HCT116 (cell line): ENCODE data around the gene ABCA9. TPM values are rescaled to one million over a fixed set of nuclear protein-coding genes. Genes with fewer than 3 reads are reported as not detected.

Experiments used
- ATAC-seq: fragments of 200-7000 bp; cut with Tn5 transposase; 2 replicates; pipeline ENCODE4 v1.9.1; 2020; ENCODE audit warnings: mild to moderate bottlenecking, moderate library complexity
- BruUV-seq: library from RNA; stranded (reverse); fragments of 400-500 nt; replicated peaks from 2 replicates; lab custom pipeline; 2021; lab: Mats Ljungman, UMichigan
- CTCF ChIA-PET: fragments of 300-600 bp; sonication (Branson Sonifier 250); formaldehyde crosslinking; loops from one replicate; lab custom pipeline; 2021; ENCODE audit warnings: antibody characterized with exemption; lab: Charles Lee
- POLR2A ChIA-PET: fragments of 300-600, 350-600 bp; sonication (Branson Sonifier 250); formaldehyde crosslinking; loops from one replicate; lab custom pipeline; 2021; ENCODE audit warnings: antibody characterized with exemption; lab: Charles Lee
- RAD21 ChIA-PET, 2 experiments: fragments of 300-600 bp; sonication (Branson Sonifier 250); formaldehyde crosslinking; loops; one replicate each; lab custom pipeline; 2023; ENCODE audit warnings: low total read pairs in 2 of 2; ENCODE audit not compliant: uncharacterized antibody in 2 of 2, unreplicated experiment in 2 of 2, low non-redundant PET in 1 of 2; lab: Charles Lee
- DNase-seq: peaks from one replicate; pipeline ENCODE4 v3.0.0-alpha.2; 2010; ENCODE audit warnings: low read depth, low spot score
- H2AFZ ChIP-seq: fragments of 200-600 bp; shearing (Covaris generic), sonication (generic); 2 replicates; pipeline ENCODE4 v1.6.1; 2017; ENCODE audit warnings: low read depth, mixed run types, mixed read lengths, antibody characterized with exemption, low read length; ENCODE audit not compliant: poor library complexity, severe bottlenecking
- H3K27ac ChIP-seq: 2 replicates; pipeline ENCODE4 v1.5.1; 2012; ENCODE audit warnings: low read depth, low read length
- H3K27me3 ChIP-seq: fragments of 200-600 bp; sonication (generic); 2 replicates; pipeline ENCODE4 v1.6.1; 2016; ENCODE audit warnings: mixed run types, low read length, mixed read lengths; ENCODE audit not compliant: insufficient read depth
- H3K36me3 ChIP-seq, 2 experiments: fragments of 200-500 bp in 1 of 2; fragments of 200-600 bp in 1 of 2; sonication (Bioruptor generic) in 1 of 2; sonication (generic) in 1 of 2; 2 replicates each; pipeline versions ENCODE4 v1.5.1 to v1.6.1; 2014 to 2016; ENCODE audit warnings: low read length in 2 of 2, inconsistent platforms in 1 of 2, mixed read lengths in 1 of 2, mixed run types in 1 of 2; ENCODE audit not compliant: insufficient read depth in 2 of 2, control insufficient read depth in 1 of 2
- H3K4me1 ChIP-seq, 2 experiments: fragments of 200-600 bp in 1 of 2; sonication (generic) in 1 of 2; 2 replicates each; pipeline versions ENCODE4 v1.5.1 to v1.6.1; 2012 to 2017; ENCODE audit warnings: low read length in 2 of 2, inconsistent platforms in 1 of 2, mild to moderate bottlenecking in 1 of 2, mixed read lengths in 1 of 2, mixed run types in 1 of 2, moderate library complexity in 1 of 2; ENCODE audit not compliant: insufficient read depth in 2 of 2, control insufficient read depth in 1 of 2
- H3K4me2 ChIP-seq: fragments of 200-600 bp; sonication (generic); 2 replicates; pipeline ENCODE4 v1.6.1; 2017; ENCODE audit warnings: mixed run types, low read length, mixed read lengths
- H3K4me3 ChIP-seq, 2 experiments: fragments of 200-600 bp in 1 of 2; sonication (generic) in 1 of 2; replicated peaks in 1 of 2; 2 replicates each; pipeline ENCODE4 v1.5.1; 2011 to 2016; ENCODE audit warnings: low read length in 2 of 2, control low read depth in 1 of 2, low read depth in 1 of 2, mild to moderate bottlenecking in 1 of 2, mixed read lengths in 1 of 2, mixed run types in 1 of 2
- H3K79me2 ChIP-seq: fragments of 200-600 bp; sonication (generic); 2 replicates; pipeline ENCODE4 v1.6.1; 2017; ENCODE audit warnings: mild to moderate bottlenecking, mixed run types, low read length, moderate library complexity, mixed read lengths; ENCODE audit not compliant: insufficient read depth
- H3K9ac ChIP-seq: fragments of 200-600 bp; sonication (generic); 2 replicates; pipeline ENCODE4 v1.6.1; 2016; ENCODE audit warnings: low read length, mixed read lengths
- H3K9me2 ChIP-seq: fragments of 200-600 bp; sonication (generic), shearing (Covaris generic); 2 replicates; pipeline ENCODE4 v1.6.1; 2017; ENCODE audit warnings: mixed run types, mild to moderate bottlenecking, moderate library complexity; ENCODE audit not compliant: insufficient read depth
- H3K9me3 ChIP-seq, 2 experiments: fragments of 200-500 bp in 1 of 2; fragments of 200-600 bp in 1 of 2; sonication (Bioruptor generic) in 1 of 2; sonication (generic) in 1 of 2; 2 replicates each; pipeline ENCODE4 v1.6.1; 2014 to 2017; ENCODE audit warnings: low read length in 2 of 2, mixed read lengths in 2 of 2, inconsistent platforms in 1 of 2, low read depth in 1 of 2, mild to moderate bottlenecking in 1 of 2, mixed run types in 1 of 2, moderate library complexity in 1 of 2; ENCODE audit not compliant: control insufficient read depth in 1 of 2, insufficient read depth in 1 of 2
- H4K20me1 ChIP-seq: fragments of 200-600 bp; sonication (generic), shearing (Covaris generic); 2 replicates; pipeline ENCODE4 v1.6.1; 2017; ENCODE audit warnings: mixed run types, mild to moderate bottlenecking, moderate library complexity; ENCODE audit not compliant: insufficient read depth
- ATF3 ChIP-seq: IDR thresholded peaks from 2 replicates; pipeline ENCODE4 v1.6.1; 2012
- CBX3 ChIP-seq: IDR thresholded peaks from 2 replicates; pipeline ENCODE4 v1.6.1; 2012; ENCODE audit warnings: low read depth
- CEBPB ChIP-seq: IDR thresholded peaks from 2 replicates; pipeline ENCODE4 v1.6.1; 2012; ENCODE audit warnings: low read depth
- CTCF ChIP-seq, 3 experiments: fragments of 200-600 bp in 1 of 3; sonication (generic) in 1 of 3; IDR thresholded peaks in 2 of 3; conservative IDR thresholded peaks in 1 of 3; 2 replicates each; pipeline ENCODE4 v1.5.1; 2012 to 2017; ENCODE audit warnings: low read depth in 2 of 3, low read length in 2 of 3, antibody characterized with exemption in 1 of 3, borderline replicate concordance in 1 of 3, control low read depth in 1 of 3, mild to moderate bottlenecking in 1 of 3, mixed read lengths in 1 of 3, mixed run types in 1 of 3, moderate library complexity in 1 of 3; ENCODE audit not compliant: insufficient read depth in 1 of 3
- EGR1 ChIP-seq: IDR thresholded peaks from 2 replicates; pipeline ENCODE4 v1.6.1; 2012; ENCODE audit warnings: low read depth
- ELF1 ChIP-seq: IDR thresholded peaks from 2 replicates; pipeline ENCODE4 v1.6.1; 2012; ENCODE audit warnings: low read depth, borderline replicate concordance
- EZH2 ChIP-seq: fragments of 200-600 bp; sonication (generic); IDR thresholded peaks from 2 replicates; pipeline ENCODE4 v1.6.1; 2017; ENCODE audit warnings: antibody characterized with exemption, mixed run types
- EZH2phosphoT487 ChIP-seq: fragments of 200-600 bp; IDR thresholded peaks from 2 replicates; pipeline ENCODE4 v1.6.1; 2018; ENCODE audit warnings: antibody characterized with exemption, borderline replicate concordance
- FOSL1 ChIP-seq: IDR thresholded peaks from 2 replicates; pipeline ENCODE4 v1.6.1; 2012; ENCODE audit warnings: low read depth
- JUND ChIP-seq: IDR thresholded peaks from 2 replicates; pipeline ENCODE4 v1.6.1; 2012
- POLR2A ChIP-seq: IDR thresholded peaks from 2 replicates; pipeline ENCODE4 v1.7.0; 2011; ENCODE audit warnings: borderline replicate concordance; ENCODE audit not compliant: insufficient read depth, insufficient read length; ENCODE audit errors: extremely low read depth
- POLR2AphosphoS5 ChIP-seq: IDR thresholded peaks from 2 replicates; pipeline ENCODE4 v1.6.1; 2011; ENCODE audit warnings: mild to moderate bottlenecking, low read depth, low read length, moderate library complexity
- RAD21 ChIP-seq: IDR thresholded peaks from 2 replicates; pipeline ENCODE4 v1.6.1; 2012; ENCODE audit warnings: low read depth, mild to moderate bottlenecking
- SRF ChIP-seq: IDR thresholded peaks from 2 replicates; pipeline ENCODE4 v1.6.1; 2012; ENCODE audit warnings: low read depth
- TCF7L2 ChIP-seq: IDR thresholded peaks from 2 replicates; pipeline ENCODE4 v1.7.0; 2011; ENCODE audit warnings: borderline replicate concordance, inconsistent platforms; ENCODE audit not compliant: insufficient read depth, insufficient read length; ENCODE audit errors: extremely low read depth
- YY1 ChIP-seq: IDR thresholded peaks from 2 replicates; pipeline ENCODE4 v1.6.1; 2011; ENCODE audit warnings: low read length, low read depth, moderate library complexity, mild to moderate bottlenecking; ENCODE audit not compliant: insufficient replicate concordance; ENCODE audit errors: extremely low read depth
- ZFX ChIP-seq: fragments of 450-650 bp; IDR thresholded peaks from 2 replicates; pipeline ENCODE4 v1.6.1; 2017
- intact Hi-C: fragments of 100-400 bp; cut with micrococcal nuclease; formaldehyde crosslinking; loops from 2 replicates; pipeline ENCODE4 v1.10.0; 2022
- total RNA-seq: library from RNA; stranded (reverse); gene quantifications from one replicate; pipeline ENCODE4 v1.2.1, GENCODE V29; 2021; ENCODE audit not compliant: unreplicated experiment
- TF ChIP-seq, protein P1 (sequence below): IDR thresholded peaks from 2 replicates; pipeline ENCODE4 v1.6.1; 2012; ENCODE audit warnings: low read depth
- TF ChIP-seq, protein P2 (sequence below): IDR thresholded peaks from 2 replicates; pipeline ENCODE4 v1.6.1; 2012

The ABCA9 gene
- total RNA-seq, 1 experiment from 2014 or later = not detected

DNA sequence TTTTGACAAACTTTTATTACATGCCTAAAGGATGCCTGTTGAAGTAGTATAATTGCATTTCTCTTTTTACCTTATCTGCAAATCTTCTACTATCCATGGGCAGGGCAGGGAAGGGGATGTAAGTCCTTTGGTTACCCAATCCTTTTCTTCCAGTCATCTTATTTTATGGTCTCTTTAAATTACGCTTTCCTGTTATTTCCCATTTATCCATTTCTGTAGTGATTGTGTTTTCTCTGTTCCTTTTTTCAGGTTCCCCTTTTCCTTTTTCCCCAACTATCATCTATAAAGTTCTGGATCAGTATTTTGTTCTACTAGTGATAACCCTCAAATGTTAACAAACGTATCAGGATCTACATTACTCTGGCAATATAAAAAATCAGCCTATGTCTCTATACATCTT lies 3.3 kb upstream of the ABCA9 start:
- no peaks in the 10 kb centered on the region for H3K79me2 ChIP-seq
- BruUV-seq = no TSS peak
- no peak overlapping the region for H3K4me3 ChIP-seq
- H3K9me2 ChIP-seq = no peaks in the 10 kb centered on the region
- H4K20me1 ChIP-seq = no peaks in the 10 kb centered on the region
- H3K9ac ChIP-seq = no peak overlapping the region
- no peak overlapping the region for H3K27ac ChIP-seq
- TF ChIP-seq SRF (no peak), EZH2 (no peak), POLR2A (no peak), ATF3 (no peak), ZFX (no peak), JUND (no peak), FOSL1 (no peak), CBX3 (no peak), TCF7L2 (no peak), CTCF (IDR thresholded peaks at IDR 0.05 in 2 of 3, conservative IDR thresholded peaks at IDR 0.05 in 1 of 3; ENCODE audit: borderline replicate concordance in 1 of 3, insufficient read depth in 1 of 3, low read depth in 2 of 3, low read length in 2 of 3) (no peak), POLR2AphosphoS5 (no peak), RAD21 (no peak), ELF1 (no peak), EGR1 (no peak), YY1 (no peak), CEBPB (no peak), EZH2phosphoT487 (no peak)
- TF ChIP-seq, protein P1, sequence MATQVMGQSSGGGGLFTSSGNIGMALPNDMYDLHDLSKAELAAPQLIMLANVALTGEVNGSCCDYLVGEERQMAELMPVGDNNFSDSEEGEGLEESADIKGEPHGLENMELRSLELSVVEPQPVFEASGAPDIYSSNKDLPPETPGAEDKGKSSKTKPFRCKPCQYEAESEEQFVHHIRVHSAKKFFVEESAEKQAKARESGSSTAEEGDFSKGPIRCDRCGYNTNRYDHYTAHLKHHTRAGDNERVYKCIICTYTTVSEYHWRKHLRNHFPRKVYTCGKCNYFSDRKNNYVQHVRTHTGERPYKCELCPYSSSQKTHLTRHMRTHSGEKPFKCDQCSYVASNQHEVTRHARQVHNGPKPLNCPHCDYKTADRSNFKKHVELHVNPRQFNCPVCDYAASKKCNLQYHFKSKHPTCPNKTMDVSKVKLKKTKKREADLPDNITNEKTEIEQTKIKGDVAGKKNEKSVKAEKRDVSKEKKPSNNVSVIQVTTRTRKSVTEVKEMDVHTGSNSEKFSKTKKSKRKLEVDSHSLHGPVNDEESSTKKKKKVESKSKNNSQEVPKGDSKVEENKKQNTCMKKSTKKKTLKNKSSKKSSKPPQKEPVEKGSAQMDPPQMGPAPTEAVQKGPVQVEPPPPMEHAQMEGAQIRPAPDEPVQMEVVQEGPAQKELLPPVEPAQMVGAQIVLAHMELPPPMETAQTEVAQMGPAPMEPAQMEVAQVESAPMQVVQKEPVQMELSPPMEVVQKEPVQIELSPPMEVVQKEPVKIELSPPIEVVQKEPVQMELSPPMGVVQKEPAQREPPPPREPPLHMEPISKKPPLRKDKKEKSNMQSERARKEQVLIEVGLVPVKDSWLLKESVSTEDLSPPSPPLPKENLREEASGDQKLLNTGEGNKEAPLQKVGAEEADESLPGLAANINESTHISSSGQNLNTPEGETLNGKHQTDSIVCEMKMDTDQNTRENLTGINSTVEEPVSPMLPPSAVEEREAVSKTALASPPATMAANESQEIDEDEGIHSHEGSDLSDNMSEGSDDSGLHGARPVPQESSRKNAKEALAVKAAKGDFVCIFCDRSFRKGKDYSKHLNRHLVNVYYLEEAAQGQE = no peak
- TF ChIP-seq, protein P2, sequence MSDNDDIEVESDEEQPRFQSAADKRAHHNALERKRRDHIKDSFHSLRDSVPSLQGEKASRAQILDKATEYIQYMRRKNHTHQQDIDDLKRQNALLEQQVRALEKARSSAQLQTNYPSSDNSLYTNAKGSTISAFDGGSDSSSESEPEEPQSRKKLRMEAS = no peak
- H3K27me3 ChIP-seq = no peaks in the 10 kb centered on the region
- DNase-seq (no peak), ATAC-seq (no peak)
- no peak overlapping the region for H2AFZ ChIP-seq
- POLR2A ChIA-PET = no interaction called here
- CTCF ChIA-PET = no interaction called here
- H3K4me1 ChIP-seq = no peaks in the 10 kb centered on the region
- H3K9me3 ChIP-seq = no peaks in the 10 kb centered on the region
- intact Hi-C loops = no loop called here
- no peak overlapping the region for H3K4me2 ChIP-seq
- H3K36me3 ChIP-seq = no peaks in the 10 kb centered on the region
- RAD21 ChIA-PET = no interaction called here
